ENCODE measurements around the gene MAPK8.
"Not testable (repeated sequence)": the region's sequence is repeated elsewhere in the genome, so short reads cannot be mapped to it uniquely, and the experiment has no call there.

Gene MAPK8

GRCh38 chr10:48330269-48330668 lies 23.8 kb downstream of the MAPK8 start:
- in situ Hi-C loops (cut with MboI; ENCODE audit: low pct_unique_long_range_greater_than_20kb, low sequenced_read_pairs): no loop called here
- no peak for DNase-seq

- in situ Hi-C loops (cut with MboI; ENCODE audit: low pct_unique_long_range_greater_than_20kb, low sequenced_read_pairs): no loop called here
- no peak for DNase-seq
These were observed 25.0 kb downstream of the MAPK8 start for GRCh38 chr10:48331436-48331835.

- DNase-seq: no peak
- in situ Hi-C loops (cut with MboI; ENCODE audit: low pct_unique_long_range_greater_than_20kb, low sequenced_read_pairs): no loop called here
These were observed 25.8 kb downstream of the MAPK8 start for GRCh38 chr10:48332166-48332870.

GRCh38 chr10:48332871-48333216 lies 26.4 kb downstream of the MAPK8 start:
- in situ Hi-C loops (cut with MboI; ENCODE audit: low pct_unique_long_range_greater_than_20kb, low sequenced_read_pairs): no loop called here
- no peak for DNase-seq

- in situ Hi-C loops (cut with MboI; ENCODE audit: low pct_unique_long_range_greater_than_20kb, low sequenced_read_pairs): no loop called here
- DNase-seq: no peak
These were observed 27.4 kb downstream of the MAPK8 start for GRCh38 chr10:48333856-48334255.

- no peak for DNase-seq
- in situ Hi-C loops (cut with MboI; ENCODE audit: low pct_unique_long_range_greater_than_20kb, low sequenced_read_pairs): no loop called here
These were observed 29.3 kb downstream of the MAPK8 start for GRCh38 chr10:48335788-48336187.

GRCh38 chr10:48336978-48337599 lies 30.6 kb downstream of the MAPK8 start:
- DNase-seq: no peak
- in situ Hi-C loops (cut with MboI; ENCODE audit: low pct_unique_long_range_greater_than_20kb, low sequenced_read_pairs): no loop called here

- DNase-seq: no peak
- in situ Hi-C loops (cut with MboI; ENCODE audit: low pct_unique_long_range_greater_than_20kb, low sequenced_read_pairs): no loop called here
These were observed 34.3 kb downstream of the MAPK8 start for GRCh38 chr10:48340734-48341133.

- in situ Hi-C loops (cut with MboI; ENCODE audit: low pct_unique_long_range_greater_than_20kb, low sequenced_read_pairs): no loop called here
- DNase-seq: no peak
These were observed 36.6 kb downstream of the MAPK8 start for GRCh38 chr10:48343106-48343505.

GRCh38 chr10:48343921-48344598 lies 37.6 kb downstream of the MAPK8 start:
- DNase-seq: no peak
- in situ Hi-C loops (cut with MboI; ENCODE audit: low pct_unique_long_range_greater_than_20kb, low sequenced_read_pairs): no loop called here

- in situ Hi-C loops (cut with MboI; ENCODE audit: low pct_unique_long_range_greater_than_20kb, low sequenced_read_pairs); DNase-seq: not testable (repeated sequence)
These were observed 39.8 kb downstream of the MAPK8 start for GRCh38 chr10:48346248-48346647.

- in situ Hi-C loops (cut with MboI; ENCODE audit: low pct_unique_long_range_greater_than_20kb, low sequenced_read_pairs); DNase-seq: not testable (repeated sequence)
These were observed 41.1 kb downstream of the MAPK8 start for GRCh38 chr10:48347539-48347938.

GRCh38 chr10:48347943-48348342 lies 41.5 kb downstream of the MAPK8 start:
- in situ Hi-C loops (cut with MboI; ENCODE audit: low pct_unique_long_range_greater_than_20kb, low sequenced_read_pairs); DNase-seq: not testable (repeated sequence)

- in situ Hi-C loops (cut with MboI; ENCODE audit: low pct_unique_long_range_greater_than_20kb, low sequenced_read_pairs): no loop called here
- no peak for DNase-seq
These were observed 46.8 kb downstream of the MAPK8 start for GRCh38 chr10:48353246-48353645.

- in situ Hi-C loops (cut with MboI; ENCODE audit: low pct_unique_long_range_greater_than_20kb, low sequenced_read_pairs): no loop called here
- DNase-seq: no peak
These were observed 51.2 kb downstream of the MAPK8 start for GRCh38 chr10:48357631-48358030.

GRCh38 chr10:48358162-48358561 lies 51.7 kb downstream of the MAPK8 start:
- in situ Hi-C loops (cut with MboI; ENCODE audit: low pct_unique_long_range_greater_than_20kb, low sequenced_read_pairs): no loop called here
- DNase-seq: no peak

GRCh38 chr10:48358838-48359237 lies 52.4 kb downstream of the MAPK8 start:
- no peak for DNase-seq
- in situ Hi-C loops (cut with MboI; ENCODE audit: low pct_unique_long_range_greater_than_20kb, low sequenced_read_pairs): no loop called here

- DNase-seq: no peak
- in situ Hi-C loops (cut with MboI; ENCODE audit: low pct_unique_long_range_greater_than_20kb, low sequenced_read_pairs): no loop called here
These were observed 54.7 kb downstream of the MAPK8 start for GRCh38 chr10:48361176-48361575.

- in situ Hi-C loops (cut with MboI; ENCODE audit: low pct_unique_long_range_greater_than_20kb, low sequenced_read_pairs): no loop called here
- peak; percentile 75 for DNase-seq
These were observed 57.3 kb downstream of the MAPK8 start for GRCh38 chr10:48363617-48364355.
